GM23338 (cell line): Measurements from ENCODE around the gene FAF2. TPM values are rescaled to one million over a fixed set of nuclear protein-coding genes. Genes with fewer than 3 reads are reported as not detected.

Source experiments
- ATAC-seq: fragments of 200-7000 bp; cut with Tn5 transposase; 3 replicates; pipeline ENCODE4 v1.9.1; 2020
- DNase-seq: peaks from one replicate; pipeline ENCODE4 v3.0.0-alpha.2; 2015; ENCODE audit warnings: low spot score
- H2AFZ ChIP-seq: fragments of 200-600 bp; sonication (generic); 2 replicates; pipeline ENCODE4 v1.8.0; 2016; ENCODE audit warnings: antibody characterized with exemption, mild to moderate bottlenecking, moderate library complexity
- H3F3A ChIP-seq: fragments of 200-600 bp; sonication (generic); replicated peaks from 2 replicates; pipeline ENCODE4 v1.8.0; 2017; ENCODE audit warnings: antibody characterized with exemption, mixed run types, low read depth
- H3K27ac ChIP-seq: fragments of 200-600 bp; sonication (generic); 2 replicates; pipeline ENCODE4 v1.6.1; 2016; ENCODE audit warnings: low read depth
- H3K27me3 ChIP-seq: fragments of 200-600 bp; sonication (generic); 2 replicates; pipeline ENCODE4 v1.8.0; 2016; ENCODE audit warnings: mild to moderate bottlenecking, mixed run types, moderate library complexity; ENCODE audit not compliant: insufficient read depth
- H3K36me3 ChIP-seq: fragments of 200-600 bp; sonication (generic); 2 replicates; pipeline ENCODE4 v1.8.0; 2016; ENCODE audit warnings: mild to moderate bottlenecking; ENCODE audit not compliant: insufficient read depth
- H3K4me1 ChIP-seq: fragments of 200-600 bp; sonication (generic); 2 replicates; pipeline ENCODE4 v1.8.0; 2016; ENCODE audit warnings: mild to moderate bottlenecking, moderate library complexity; ENCODE audit not compliant: insufficient read depth
- H3K4me2 ChIP-seq: fragments of 200-600 bp; sonication (generic); 2 replicates; pipeline ENCODE4 v1.7.1; 2017; ENCODE audit warnings: mixed run types
- H3K4me3 ChIP-seq: fragments of 200-600 bp; sonication (generic); 2 replicates; pipeline ENCODE4 v1.6.1; 2016; ENCODE audit warnings: mixed run types
- H3K79me2 ChIP-seq: fragments of 200-600 bp; sonication (generic); replicated peaks from 2 replicates; pipeline ENCODE4 v1.8.0; 2017; ENCODE audit warnings: mild to moderate bottlenecking; ENCODE audit not compliant: insufficient read depth
- H3K9me2 ChIP-seq: fragments of 200-600 bp; sonication (generic); 2 replicates; pipeline ENCODE4 v1.8.0; 2017; ENCODE audit not compliant: insufficient read depth
- H4K20me1 ChIP-seq: fragments of 200-600 bp; sonication (generic); replicated peaks from 2 replicates; pipeline ENCODE4 v1.8.0; 2017; ENCODE audit warnings: mild to moderate bottlenecking; ENCODE audit not compliant: insufficient read depth
- H3K27ac Mint-ChIP-seq: 2 replicates; pipeline ENCODE4 v1.8.0; 2020; ENCODE audit warnings: inconsistent platforms, mild to moderate bottlenecking, moderate library complexity, mixed read lengths
- H3K27me3 Mint-ChIP-seq: 3 replicates; pipeline ENCODE4 v1.8.0; 2022; ENCODE audit warnings: low read depth, mild to moderate bottlenecking, moderate library complexity, mixed read lengths, inconsistent platforms; ENCODE audit not compliant: insufficient read depth, poor library complexity
- H3K36me3 Mint-ChIP-seq: 3 replicates; pipeline ENCODE4 v1.8.0; 2021; ENCODE audit warnings: low read depth, mild to moderate bottlenecking, inconsistent platforms, moderate library complexity, mixed read lengths
- H3K4me1 Mint-ChIP-seq: 3 replicates; pipeline ENCODE4 v1.8.0; 2020; ENCODE audit warnings: mild to moderate bottlenecking, inconsistent platforms, mixed read lengths
- H3K4me3 Mint-ChIP-seq: 3 replicates; pipeline ENCODE4 v1.8.0; 2021; ENCODE audit warnings: moderate library complexity, mild to moderate bottlenecking, inconsistent platforms, mixed read lengths
- H3K9me3 Mint-ChIP-seq: 3 replicates; pipeline ENCODE4 v1.8.0; 2020; ENCODE audit warnings: moderate library complexity, mild to moderate bottlenecking, inconsistent platforms, mixed read lengths
- EZH2 ChIP-seq: fragments of 200-600 bp; sonication (generic); IDR thresholded peaks from one replicate; pipeline ENCODE4 v1.8.0; 2017; ENCODE audit warnings: antibody characterized with exemption, mild to moderate bottlenecking, low read depth; ENCODE audit not compliant: unreplicated experiment
- EZH2phosphoT487 ChIP-seq: fragments of 200-600 bp; sonication (generic); IDR thresholded peaks from one replicate; pipeline ENCODE4 v1.8.1; 2018; ENCODE audit warnings: antibody characterized with exemption; ENCODE audit not compliant: unreplicated experiment
- NANOG ChIP-seq: IDR thresholded peaks from 2 replicates; pipeline ENCODE4 v1.6.1; 2016; ENCODE audit warnings: antibody characterized with exemption, borderline replicate concordance
- STAT1 ChIP-seq: IDR thresholded peaks from one replicate; pipeline ENCODE4 v1.6.1; 2016; ENCODE audit warnings: antibody characterized with exemption; ENCODE audit not compliant: unreplicated experiment
- ZNF331 ChIP-seq: fragments of 250-450 bp; sonication (Bioruptor Pico); IDR thresholded peaks from 2 replicates; pipeline ENCODE4 v1.5.0; 2020; ENCODE audit warnings: low read depth, mild to moderate bottlenecking, moderate library complexity
- polyA plus RNA-seq: library from polyadenylated mRNA; unstranded; fragments of >200 nt; fragmentation: Nextera tagmentation; extraction: Ambion mirVana; gene quantifications from 2 replicates; pipeline ENCODE4 v1.2.1, GENCODE V29; 2016
- total RNA-seq: library from RNA; depleted of rRNA; stranded (reverse); fragments of >200 nt; shearing (Covaris generic); gene quantifications from 2 replicates; pipeline ENCODE4 v1.2.3, GENCODE V29; 2014
- TF ChIP-seq, protein P1 (sequence below): fragments of 250-450 bp; sonication (Bioruptor Pico); IDR thresholded peaks from 2 replicates; pipeline ENCODE4 v1.5.0; 2020; ENCODE audit warnings: mild to moderate bottlenecking, moderate library complexity

FAF2 gene
- total and polyA plus RNA-seq, 2 experiments from 2014 or later: 32.8 to 37.6 TPM

DNA sequence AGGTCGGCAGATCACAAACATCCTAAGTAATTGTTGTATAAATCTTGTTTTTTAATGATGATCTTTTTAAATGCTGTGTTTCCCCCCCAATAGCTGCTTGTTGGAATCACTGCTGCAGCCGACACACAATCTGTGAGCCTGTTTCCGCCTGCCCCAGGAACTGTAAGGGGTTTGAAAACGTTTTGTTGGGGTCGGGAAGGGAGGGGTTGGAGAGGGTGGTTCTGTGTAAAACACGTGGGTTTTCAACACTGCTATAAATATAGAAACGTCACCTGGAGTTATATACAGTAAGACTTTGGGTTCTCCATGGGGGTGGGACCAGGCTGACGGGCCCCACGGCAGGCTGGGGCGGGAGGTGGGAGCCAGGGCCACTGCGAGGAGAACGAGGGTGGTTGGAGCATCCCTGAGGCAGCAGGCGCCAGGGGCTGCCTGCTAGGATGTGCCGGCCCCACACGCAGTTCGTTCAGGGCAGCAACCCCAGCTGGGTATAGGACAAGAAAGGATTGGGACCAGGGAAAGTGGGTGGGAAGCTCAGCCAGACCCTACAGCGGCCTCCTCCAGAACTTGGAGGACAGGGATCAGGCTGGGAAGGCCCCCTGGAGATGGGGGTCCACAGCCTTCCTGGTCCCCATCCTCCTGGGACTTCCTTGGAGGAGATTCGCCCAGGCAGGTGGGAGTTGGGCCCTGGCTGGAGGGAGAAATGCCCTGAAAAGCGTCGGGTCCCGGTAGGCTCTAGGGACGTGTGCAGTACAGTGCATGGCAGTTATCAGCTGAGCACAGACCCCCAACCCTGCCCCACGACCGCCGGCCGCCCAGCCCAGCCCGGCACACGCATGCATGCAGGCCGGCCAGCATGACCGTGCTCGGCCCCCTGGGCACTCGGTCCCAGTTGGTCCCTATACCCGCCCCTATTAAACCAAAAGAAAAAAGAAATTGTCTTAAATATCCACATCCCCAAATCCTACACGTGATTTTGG lies 79.3 kb downstream of the FAF2 start:
- TF ChIP-seq, protein P1, sequence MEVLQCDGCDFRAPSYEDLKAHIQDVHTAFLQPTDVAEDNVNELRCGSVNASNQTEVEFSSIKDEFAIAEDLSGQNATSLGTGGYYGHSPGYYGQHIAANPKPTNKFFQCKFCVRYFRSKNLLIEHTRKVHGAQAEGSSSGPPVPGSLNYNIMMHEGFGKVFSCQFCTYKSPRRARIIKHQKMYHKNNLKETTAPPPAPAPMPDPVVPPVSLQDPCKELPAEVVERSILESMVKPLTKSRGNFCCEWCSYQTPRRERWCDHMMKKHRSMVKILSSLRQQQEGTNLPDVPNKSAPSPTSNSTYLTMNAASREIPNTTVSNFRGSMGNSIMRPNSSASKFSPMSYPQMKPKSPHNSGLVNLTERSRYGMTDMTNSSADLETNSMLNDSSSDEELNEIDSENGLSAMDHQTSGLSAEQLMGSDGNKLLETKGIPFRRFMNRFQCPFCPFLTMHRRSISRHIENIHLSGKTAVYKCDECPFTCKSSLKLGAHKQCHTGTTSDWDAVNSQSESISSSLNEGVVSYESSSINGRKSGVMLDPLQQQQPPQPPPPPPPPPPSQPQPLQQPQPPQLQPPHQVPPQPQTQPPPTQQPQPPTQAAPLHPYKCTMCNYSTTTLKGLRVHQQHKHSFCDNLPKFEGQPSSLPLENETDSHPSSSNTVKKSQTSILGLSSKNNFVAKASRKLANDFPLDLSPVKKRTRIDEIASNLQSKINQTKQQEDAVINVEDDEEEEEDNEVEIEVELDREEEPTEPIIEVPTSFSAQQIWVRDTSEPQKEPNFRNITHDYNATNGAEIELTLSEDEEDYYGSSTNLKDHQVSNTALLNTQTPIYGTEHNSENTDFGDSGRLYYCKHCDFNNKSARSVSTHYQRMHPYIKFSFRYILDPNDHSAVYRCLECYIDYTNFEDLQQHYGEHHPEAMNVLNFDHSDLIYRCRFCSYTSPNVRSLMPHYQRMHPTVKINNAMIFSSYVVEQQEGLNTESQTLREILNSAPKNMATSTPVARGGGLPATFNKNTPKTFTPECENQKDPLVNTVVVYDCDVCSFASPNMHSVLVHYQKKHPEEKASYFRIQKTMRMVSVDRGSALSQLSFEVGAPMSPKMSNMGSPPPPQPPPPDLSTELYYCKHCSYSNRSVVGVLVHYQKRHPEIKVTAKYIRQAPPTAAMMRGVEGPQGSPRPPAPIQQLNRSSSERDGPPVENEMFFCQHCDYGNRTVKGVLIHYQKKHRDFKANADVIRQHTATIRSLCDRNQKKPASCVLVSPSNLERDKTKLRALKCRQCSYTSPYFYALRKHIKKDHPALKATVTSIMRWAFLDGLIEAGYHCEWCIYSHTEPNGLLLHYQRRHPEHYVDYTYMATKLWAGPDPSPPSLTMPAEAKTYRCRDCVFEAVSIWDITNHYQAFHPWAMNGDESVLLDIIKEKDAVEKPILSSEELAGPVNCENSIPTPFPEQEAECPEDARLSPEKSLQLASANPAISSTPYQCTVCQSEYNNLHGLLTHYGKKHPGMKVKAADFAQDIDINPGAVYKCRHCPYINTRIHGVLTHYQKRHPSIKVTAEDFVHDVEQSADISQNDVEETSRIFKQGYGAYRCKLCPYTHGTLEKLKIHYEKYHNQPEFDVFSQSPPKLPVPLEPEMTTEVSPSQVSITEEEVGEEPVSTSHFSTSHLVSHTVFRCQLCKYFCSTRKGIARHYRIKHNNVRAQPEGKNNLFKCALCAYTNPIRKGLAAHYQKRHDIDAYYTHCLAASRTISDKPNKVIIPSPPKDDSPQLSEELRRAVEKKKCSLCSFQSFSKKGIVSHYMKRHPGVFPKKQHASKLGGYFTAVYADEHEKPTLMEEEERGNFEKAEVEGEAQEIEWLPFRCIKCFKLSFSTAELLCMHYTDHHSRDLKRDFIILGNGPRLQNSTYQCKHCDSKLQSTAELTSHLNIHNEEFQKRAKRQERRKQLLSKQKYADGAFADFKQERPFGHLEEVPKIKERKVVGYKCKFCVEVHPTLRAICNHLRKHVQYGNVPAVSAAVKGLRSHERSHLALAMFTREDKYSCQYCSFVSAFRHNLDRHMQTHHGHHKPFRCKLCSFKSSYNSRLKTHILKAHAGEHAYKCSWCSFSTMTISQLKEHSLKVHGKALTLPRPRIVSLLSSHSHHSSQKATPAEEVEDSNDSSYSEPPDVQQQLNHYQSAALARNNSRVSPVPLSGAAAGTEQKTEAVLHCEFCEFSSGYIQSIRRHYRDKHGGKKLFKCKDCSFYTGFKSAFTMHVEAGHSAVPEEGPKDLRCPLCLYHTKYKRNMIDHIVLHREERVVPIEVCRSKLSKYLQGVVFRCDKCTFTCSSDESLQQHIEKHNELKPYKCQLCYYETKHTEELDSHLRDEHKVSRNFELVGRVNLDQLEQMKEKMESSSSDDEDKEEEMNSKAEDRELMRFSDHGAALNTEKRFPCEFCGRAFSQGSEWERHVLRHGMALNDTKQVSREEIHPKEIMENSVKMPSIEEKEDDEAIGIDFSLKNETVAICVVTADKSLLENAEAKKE (CRISPR knock-in tag): no peak
- TF ChIP-seq NANOG (no peak), ZNF331 (CRISPR knock-in tag) (no peak), EZH2 (no peak), EZH2phosphoT487 (no peak), STAT1 (no peak)
- no peak overlapping the region for H3K4me2 ChIP-seq
- no peak overlapping the region for H3K4me3 Mint-ChIP-seq
- peaks cover 7% of the 10 kb centered on the region; the same call in 1 of the 2 replicates for H4K20me1 ChIP-seq
- peaks cover 10% of the 10 kb centered on the region for H3K79me2 ChIP-seq
- H3K9me3 Mint-ChIP-seq: no peaks in the 10 kb centered on the region
- no peaks in the 10 kb centered on the region for H3K4me1 ChIP-seq
- no peak overlapping the region for H3K4me3 ChIP-seq
- H3K9me2 ChIP-seq: no peaks in the 10 kb centered on the region
- peaks cover 13% of the 10 kb centered on the region for H3K27me3 Mint-ChIP-seq
- no peak for DNase-seq
- no peaks in the 10 kb centered on the region for H3K4me1 Mint-ChIP-seq
- H3K36me3 Mint-ChIP-seq: peaks cover 37% of the 10 kb centered on the region
- no peaks in the 10 kb centered on the region for H3K27me3 ChIP-seq
- peaks cover 14% of the 10 kb centered on the region; the same call in 1 of the 2 replicates for H3K36me3 ChIP-seq
- no peak overlapping the region; the same call in 1 of the 2 replicates for H3K27ac ChIP-seq
- no peak overlapping the region for H3K27ac Mint-ChIP-seq
- peak; percentile 12; the same call in 2 of the 3 replicates for ATAC-seq
- H3F3A ChIP-seq: peaks cover 9% of the 10 kb centered on the region; the same call in 1 of the 2 replicates
- H2AFZ ChIP-seq: no peak overlapping the region
